PC-9 (cell line): ENCODE data around the gene ZNF358. TPM values are rescaled to one million over a fixed set of nuclear protein-coding genes. Genes with fewer than 3 reads are reported as not detected.
A peak's percentile ranks its signal among the peaks of the same experiment; 100 is the strongest.

Experiments
- BruUV-seq: library from RNA; stranded (reverse); fragments of 400-500 nt; replicated peaks from 2 replicates; lab custom pipeline; 2021; lab: Mats Ljungman, UMichigan
- CTCF ChIA-PET: fragments of 300-600 bp; sonication (Branson Sonifier 250); formaldehyde crosslinking; loops from one replicate; lab custom pipeline; 2022; ENCODE audit warnings: antibody characterized with exemption; lab: Charles Lee
- POLR2A ChIA-PET: fragments of 300-600 bp; sonication (Branson Sonifier 250); formaldehyde crosslinking; loops from one replicate; lab custom pipeline; 2022; ENCODE audit warnings: antibody characterized with exemption; ENCODE audit not compliant: unreplicated experiment; lab: Charles Lee
- DNase-seq, 2 experiments: peaks; one replicate each; pipeline versions ENCODE4 v3.0.0 to v3.0.0-alpha.2; 2015 to 2022; ENCODE audit warnings: mixed read lengths in 1 of 2
- H2AFZ ChIP-seq: fragments of 200-600 bp; sonication (generic); 2 replicates; pipeline ENCODE4 v1.8.1; 2017; ENCODE audit warnings: antibody characterized with exemption
- H3F3A ChIP-seq: fragments of 200-600 bp; sonication (generic); 2 replicates; pipeline ENCODE4 v1.8.1; 2017; ENCODE audit warnings: antibody characterized with exemption, mild to moderate bottlenecking, low read depth; ENCODE audit not compliant: insufficient read depth
- H3K27ac ChIP-seq: fragments of 200-600 bp; sonication (generic); 2 replicates; pipeline ENCODE4 v1.6.1; 2016; ENCODE audit warnings: mixed run types
- H3K27me3 ChIP-seq: fragments of 200-600 bp; sonication (generic); 2 replicates; pipeline ENCODE4 v1.6.1; 2016; ENCODE audit warnings: low read depth, mixed run types; ENCODE audit not compliant: insufficient read depth
- H3K36me3 ChIP-seq: fragments of 200-600 bp; sonication (generic); 2 replicates; pipeline ENCODE4 v1.6.1; 2016; ENCODE audit warnings: low read depth, mixed run types
- H3K4me1 ChIP-seq: fragments of 200-600 bp; sonication (generic); replicated peaks from 2 replicates; pipeline ENCODE4 v1.6.1; 2016; ENCODE audit warnings: mixed run types; ENCODE audit not compliant: insufficient read depth
- H3K4me2 ChIP-seq: fragments of 200-600 bp; sonication (generic); 2 replicates; pipeline ENCODE4 v1.6.1; 2017; ENCODE audit warnings: mixed run types
- H3K4me3 ChIP-seq: fragments of 200-600 bp; sonication (generic); 2 replicates; pipeline ENCODE4 v1.6.1; 2016; ENCODE audit warnings: mixed run types
- H3K79me2 ChIP-seq: fragments of 200-600 bp; sonication (generic); 2 replicates; pipeline ENCODE4 v1.6.1; 2017; ENCODE audit warnings: low read depth, mixed run types
- H3K9me2 ChIP-seq: fragments of 200-600 bp; sonication (generic); 2 replicates; pipeline ENCODE4 v1.8.1; 2017; ENCODE audit warnings: mild to moderate bottlenecking; ENCODE audit not compliant: insufficient read depth
- H3K9me3 ChIP-seq: fragments of 200-600 bp; sonication (generic); 2 replicates; pipeline ENCODE4 v1.8.1; 2016; ENCODE audit warnings: low read depth; ENCODE audit not compliant: insufficient read depth
- H4K20me1 ChIP-seq: fragments of 200-600 bp; sonication (generic); 2 replicates; pipeline ENCODE4 v1.8.1; 2017; ENCODE audit not compliant: insufficient read depth
- EZH2 ChIP-seq: fragments of 200-600 bp; sonication (generic); IDR thresholded peaks from 2 replicates; pipeline ENCODE4 v1.8.0; 2017; ENCODE audit warnings: antibody characterized with exemption, low read depth
- intact Hi-C: fragments of 100-400 bp; cut with micrococcal nuclease; formaldehyde crosslinking; loops from one replicate; pipeline ENCODE4 v1.10.0; 2022; ENCODE audit not compliant: unreplicated experiment
- total RNA-seq: library from RNA; stranded (reverse); gene quantifications from 2 replicates; pipeline ENCODE4 v1.2.3, GENCODE V29; 2021
- TF ChIP-seq, protein P1 (sequence below): fragments of 200-600 bp; sonication (generic); conservative IDR thresholded peaks from 2 replicates; pipeline ENCODE4 v1.6.1; 2017; ENCODE audit warnings: mixed run types, antibody characterized with exemption, mild to moderate bottlenecking, moderate library complexity

Gene ZNF358
- total RNA-seq, 1 experiment from 2014 or later, result 60.7 TPM

DNA sequence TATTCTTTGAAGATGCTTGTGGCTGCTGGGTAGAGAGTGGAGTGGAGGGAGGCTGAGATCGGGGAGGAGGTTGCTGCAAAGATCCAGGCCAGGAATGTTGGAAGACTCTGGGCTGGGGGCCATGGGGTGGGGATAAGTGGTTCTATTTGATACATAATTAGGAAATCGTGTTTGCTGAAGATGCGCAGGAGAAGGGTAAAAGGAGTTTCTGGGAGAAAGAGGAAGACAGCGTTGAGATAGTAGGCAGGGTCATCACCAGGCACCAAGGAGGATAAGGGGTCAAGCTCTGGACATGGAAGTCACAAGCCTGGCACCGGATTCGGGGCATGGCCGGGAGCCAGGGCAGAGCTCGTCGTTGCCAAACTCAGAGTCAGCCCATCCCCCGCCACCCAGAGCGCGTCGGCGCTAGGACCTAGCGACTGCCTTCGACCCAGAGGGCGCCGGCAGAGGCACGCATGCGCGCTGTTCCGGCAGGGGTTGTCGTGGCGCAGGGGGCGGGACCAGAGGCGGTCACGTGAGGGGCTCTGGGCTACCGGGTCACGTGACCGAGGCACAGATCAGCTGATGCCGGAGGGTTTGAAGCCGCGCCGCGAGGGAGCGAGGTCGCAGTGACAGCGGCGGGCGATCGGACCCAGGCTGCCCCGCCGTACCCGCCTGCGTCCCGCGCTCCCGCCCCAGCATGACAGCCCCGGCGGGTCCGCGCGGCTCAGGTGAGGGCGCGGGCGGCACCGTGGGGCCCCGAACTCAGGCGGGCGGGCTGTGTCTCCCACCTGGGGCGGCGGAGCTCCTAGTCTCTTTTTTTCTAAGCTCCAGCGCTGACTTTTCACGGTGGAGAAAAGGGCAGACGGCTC, 6.4 kb downstream of the ZNF358 start, which contains the start of gene MCOLN1:
Gene MCOLN1, plus strand, starts transcription at position 553 of the 851 bp plus-strand sequence. Its CDS starts 127 bp downstream, at position 680.
- 0 out of 2 replicates have a peak, but pooled peaks cover 7% of the 10 kb centered on the region for H3K79me2 ChIP-seq

DNA sequence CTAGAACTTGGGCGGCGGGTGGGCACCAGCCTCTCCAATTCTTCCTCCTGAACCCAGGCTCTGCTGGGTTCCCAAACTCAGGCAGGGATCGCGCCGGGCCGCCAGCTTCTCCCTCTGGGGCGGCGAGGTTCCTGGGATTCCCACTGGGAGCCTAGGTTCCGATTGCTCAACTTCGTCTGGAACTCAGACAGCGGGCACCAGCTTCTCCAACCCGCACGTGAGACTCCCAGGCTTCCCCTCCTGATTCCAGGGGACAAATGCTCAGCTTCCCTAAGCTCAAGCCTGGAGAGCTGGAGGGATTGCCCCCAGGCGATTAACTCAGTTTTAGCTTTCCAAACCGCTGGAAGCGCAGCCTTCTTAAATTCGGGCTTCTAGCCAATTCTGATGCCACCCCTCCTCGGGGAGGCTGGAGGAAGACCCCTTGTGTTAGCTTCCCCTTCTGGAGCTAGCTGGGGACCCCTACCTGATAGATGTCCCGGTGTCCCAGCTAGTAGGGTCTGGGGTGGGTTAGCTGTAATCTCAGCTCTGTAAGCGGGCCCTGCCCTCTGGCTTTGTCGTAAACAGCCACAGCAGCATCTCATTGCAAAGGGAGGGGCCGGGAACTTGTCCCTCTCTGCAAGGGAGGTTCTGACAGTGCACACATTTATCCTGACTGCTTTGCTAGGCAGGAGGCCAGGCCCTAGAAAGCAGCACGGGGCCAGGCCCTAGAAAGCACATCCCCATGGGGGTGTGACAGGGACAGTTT, 7.2 kb downstream of the ZNF358 start:
- DNase-seq, result no peak
- Histone ChIP-seq H3K4me3 (peak overlapping the region; percentile 89), H3K4me2 (peak overlapping the region; percentile 99), H3K9me2 (no peaks in the 10 kb centered on the region), H3K79me2 (0 out of 2 replicates have a peak, but pooled peaks cover 7% of the 10 kb centered on the region), H3F3A (peaks cover 25% of the 10 kb centered on the region; the same call in 1 of the 2 replicates), H3K27ac (no peak overlapping the region), H3K36me3 (no peaks in the 10 kb centered on the region), H2AFZ (peak overlapping the region; percentile 94), H3K27me3 (no peaks in the 10 kb centered on the region), H3K9me3 (no peaks in the 10 kb centered on the region), H3K4me1 (peaks cover 16% of the 10 kb centered on the region), H4K20me1 (no peaks in the 10 kb centered on the region)
- CTCF ChIA-PET, result interaction anchor here (0.6 kb wide), 1 partner anchor 36 kb away, joined by 3 read pairs; no protein-coding TSS in a partner anchor
- TSS peak; percentile 23 for BruUV-seq
- intact Hi-C loops, result loop anchor here (1.0 kb wide), 1 partner anchor 11 kb away; no protein-coding TSS in a partner anchor
- POLR2A ChIA-PET, result no interaction called here
- TF ChIP-seq, protein P1, sequence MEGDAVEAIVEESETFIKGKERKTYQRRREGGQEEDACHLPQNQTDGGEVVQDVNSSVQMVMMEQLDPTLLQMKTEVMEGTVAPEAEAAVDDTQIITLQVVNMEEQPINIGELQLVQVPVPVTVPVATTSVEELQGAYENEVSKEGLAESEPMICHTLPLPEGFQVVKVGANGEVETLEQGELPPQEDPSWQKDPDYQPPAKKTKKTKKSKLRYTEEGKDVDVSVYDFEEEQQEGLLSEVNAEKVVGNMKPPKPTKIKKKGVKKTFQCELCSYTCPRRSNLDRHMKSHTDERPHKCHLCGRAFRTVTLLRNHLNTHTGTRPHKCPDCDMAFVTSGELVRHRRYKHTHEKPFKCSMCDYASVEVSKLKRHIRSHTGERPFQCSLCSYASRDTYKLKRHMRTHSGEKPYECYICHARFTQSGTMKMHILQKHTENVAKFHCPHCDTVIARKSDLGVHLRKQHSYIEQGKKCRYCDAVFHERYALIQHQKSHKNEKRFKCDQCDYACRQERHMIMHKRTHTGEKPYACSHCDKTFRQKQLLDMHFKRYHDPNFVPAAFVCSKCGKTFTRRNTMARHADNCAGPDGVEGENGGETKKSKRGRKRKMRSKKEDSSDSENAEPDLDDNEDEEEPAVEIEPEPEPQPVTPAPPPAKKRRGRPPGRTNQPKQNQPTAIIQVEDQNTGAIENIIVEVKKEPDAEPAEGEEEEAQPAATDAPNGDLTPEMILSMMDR, result no peak
- no peak for TF ChIP-seq EZH2

More for the DNA sequence above, 6.4 kb downstream of the ZNF358 start, which contains the start of gene MCOLN1:
- Histone ChIP-seq H3K36me3 (no peaks in the 10 kb centered on the region), H3K4me3 (peak within 1 kb of the TSS; percentile 89), H3K4me2 (peak within 1 kb of the TSS; percentile 99), H3K4me1 (peaks cover 16% of the 10 kb centered on the region), H3K9me3 (no peaks in the 10 kb centered on the region), H4K20me1 (no peaks in the 10 kb centered on the region), H3K9me2 (no peaks in the 10 kb centered on the region), H3F3A (peaks cover 33% of the 10 kb centered on the region; the same call in 1 of the 2 replicates), H3K27me3 (no peaks in the 10 kb centered on the region), H3K27ac (no peak within 1 kb of the TSS), H2AFZ (peak within 1 kb of the TSS; percentile 94)
- CTCF ChIA-PET, result no interaction called here
- intact Hi-C loops, result loop anchor here (1.0 kb wide), 1 partner anchor 12 kb away; no protein-coding TSS in a partner anchor
- no TSS peak for BruUV-seq
- TF ChIP-seq EZH2, result no peak
- TF ChIP-seq, protein P1, result no peak
- POLR2A ChIA-PET, result no interaction called here
- DNase-seq, result peak; percentile 91 to 98

DNA sequence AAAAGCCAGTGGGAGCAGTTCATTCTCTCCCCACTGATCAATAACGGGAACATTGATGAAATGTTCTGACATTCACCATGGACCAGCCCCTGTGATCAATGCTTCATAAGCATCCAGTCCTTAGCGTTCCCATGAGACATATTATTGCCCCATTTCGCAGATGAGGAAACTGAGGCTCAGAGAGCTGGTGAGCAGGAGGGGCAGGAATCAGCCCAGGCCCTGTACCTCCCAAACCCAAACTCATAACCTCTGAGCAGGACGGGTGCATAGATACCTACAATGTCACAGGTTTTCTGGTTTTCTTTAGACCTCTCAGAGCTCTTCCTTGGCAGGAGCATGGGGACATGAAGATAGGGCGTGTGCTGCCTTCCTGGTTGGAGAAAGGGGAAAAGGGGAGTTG, 8.6 kb downstream of the ZNF358 start:
- Histone ChIP-seq H3F3A (peaks cover 22% of the 10 kb centered on the region; the same call in 1 of the 2 replicates), H3K27ac (no peak overlapping the region), H4K20me1 (no peaks in the 10 kb centered on the region), H3K79me2 (0 out of 2 replicates have a peak, but pooled peaks cover 7% of the 10 kb centered on the region), H3K27me3 (no peaks in the 10 kb centered on the region), H3K9me3 (no peaks in the 10 kb centered on the region), H2AFZ (no peak overlapping the region), H3K4me1 (peaks cover 16% of the 10 kb centered on the region), H3K9me2 (no peaks in the 10 kb centered on the region), H3K4me2 (no peak overlapping the region), H3K4me3 (no peak overlapping the region), H3K36me3 (no peaks in the 10 kb centered on the region)
- ChIA-PET CTCF (no interaction called here), POLR2A (no interaction called here)
- intact Hi-C loops, result no loop called here
- no peak for TF ChIP-seq EZH2
- BruUV-seq, result no TSS peak
- no peak for DNase-seq
